K562 treated with DMSO at 1 percent for 12 hours (cell line): ENCODE results near the gene MORN2. TPM values are rescaled to one million over a fixed set of nuclear protein-coding genes. Genes with fewer than 3 reads are reported as not detected.

ENCODE experiments used
- total RNA-seq: library from RNA; unstranded; fragments of 300-600 nt; gene quantifications from 2 replicates; pipeline ENCODE4 v1.2.3, GENCODE V29; 2022; ENCODE audit not compliant: insufficient read depth

MORN2 gene
- total RNA-seq = 10.7 and 11.6 TPM in 2 replicates

DNA sequence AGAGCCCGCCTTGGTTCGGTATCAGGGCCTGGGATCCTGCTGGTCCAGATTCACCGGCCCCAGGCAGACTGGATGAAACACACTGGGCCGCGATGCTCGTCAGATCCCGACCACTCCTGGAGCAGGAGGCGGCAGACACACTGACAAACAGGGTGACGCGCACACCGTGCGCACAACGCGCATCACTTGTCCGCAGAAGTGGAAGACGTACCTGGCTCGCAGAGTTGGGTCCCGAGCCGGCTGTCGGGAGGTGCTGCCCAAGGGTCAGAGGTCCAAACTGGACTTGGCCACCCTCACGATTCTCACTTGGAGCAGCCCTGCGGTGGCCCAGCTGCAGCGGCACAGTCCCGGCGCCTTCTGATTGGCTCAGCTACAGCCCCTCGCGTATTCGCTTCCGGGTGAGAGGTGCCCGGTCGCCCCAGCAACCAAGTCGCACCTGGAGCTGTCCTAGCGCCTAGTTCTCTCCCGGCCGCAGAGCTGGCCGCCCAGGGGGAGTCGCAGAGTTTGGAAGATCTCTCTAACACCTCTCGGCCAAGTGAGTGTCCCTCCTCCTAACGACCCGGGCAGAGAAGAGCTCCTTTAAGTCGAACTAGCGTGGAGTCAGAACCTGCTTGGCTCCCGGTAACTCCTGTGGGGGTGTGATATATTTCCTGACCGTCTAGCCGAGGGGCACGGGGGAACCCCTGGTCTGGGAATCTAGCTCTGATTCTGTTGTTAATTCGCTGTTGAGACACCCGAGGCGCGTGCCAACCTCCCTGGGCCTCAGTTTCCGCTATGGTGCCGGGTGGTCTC is at the start of gene MORN2, which contains the start of gene DHX57:
Gene MORN2, plus strand, starts transcription at position 401 of the 792 bp plus-strand sequence.
Gene DHX57, minus strand, starts transcription at position 359 of the 792 bp plus-strand sequence. CDS start 7,529 bp downstream, outside the sequence.

DNA sequence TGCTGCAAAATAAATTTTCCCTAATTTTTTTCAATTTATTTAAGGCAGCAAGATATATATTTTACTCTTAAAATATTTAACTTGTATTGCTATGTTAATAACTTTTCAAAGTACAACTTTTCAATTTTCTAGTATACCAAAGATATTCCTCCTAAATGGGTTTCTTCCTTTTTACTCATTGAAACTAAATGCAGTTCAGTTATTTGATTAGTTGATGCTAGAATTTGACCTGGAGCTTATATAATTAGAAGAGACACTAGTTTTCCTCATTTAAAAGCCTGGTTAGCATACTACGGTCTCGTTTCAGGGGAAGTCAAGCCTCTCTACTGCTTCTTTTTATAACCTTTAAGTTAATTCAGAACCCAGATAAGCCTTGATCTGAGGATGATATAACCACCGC is 13.8 kb downstream of the MORN2 start, which contains the start of gene ARHGEF33:
Gene ARHGEF33, plus strand, starts transcription at position 301 of the 400 bp plus-strand sequence. CDS start 29,573 bp downstream, outside the sequence.

Other genes with a start within 250 kb of the MORN2 start
- gene GALM, start 209.9 kb upstream of the MORN2 start, total RNA-seq = 26.0 and 47.7 TPM in 2 replicates
- 79.0 and 106 TPM in 2 replicates for gene SRSF7, start 124.6 kb upstream of the MORN2 start, total RNA-seq
- gene GEMIN6, start 97.8 kb upstream of the MORN2 start, total RNA-seq = 3.8 and 6.7 TPM in 2 replicates
- gene DHX57, start within 50 bp of the MORN2 start, total RNA-seq = 9.4 and 18.0 TPM in 2 replicates
- gene ARHGEF33, start 13.9 kb downstream of the MORN2 start, total RNA-seq = not detected in 2 replicates
- 2.0 and 14.7 TPM in 2 replicates for gene SOS1, start 245.1 kb downstream of the MORN2 start, total RNA-seq